Parietal lobe (tissue), 2 donors: ENCODE results near the gene HLA-DRB1. TPM values are rescaled to one million over a fixed set of nuclear protein-coding genes. Genes with fewer than 3 reads are reported as not detected.

Experiments
- small RNA-seq: library from RNA; depleted of rRNA; stranded (forward); fragments of <200 nt; gene quantifications from one replicate; pipeline ENCODE3, GENCODE V24; 2014; ENCODE audit warnings: low replicate concordance
- total RNA-seq: library from RNA; depleted of rRNA; stranded (reverse); fragments of >200 nt; gene quantifications from one replicate; pipeline ENCODE4 v1.2.3, GENCODE V29; 2014

HLA-DRB1 gene
- total RNA-seq, result 1.6 TPM

GRCh38 chr6:32589596-32590449, at the start of gene HLA-DRB1:
Gene HLA-DRB1 (minus strand): TSS chr6:32589848. CDS start chr6:32589742, 106 bp downstream.

GRCh38 chr6:32637219-32637880, 47.7 kb upstream of the HLA-DRB1 start, which contains the start of gene HLA-DQA1:
Gene HLA-DQA1 (plus strand): TSS chr6:32637406. CDS start chr6:32637459, 53 bp downstream.

GRCh38 chr6:32529697-32530430, 59.8 kb downstream of the HLA-DRB1 start, which contains the start of gene HLA-DRB5:
Gene HLA-DRB5 (minus strand): TSS chr6:32530287. CDS start chr6:32530224, 63 bp downstream.

Small RNA genes within 50 kb of the gene (small RNA-seq; reads per million reads assigned to genes)
- not detected for gene RNU1-61P

Other genes with a start within 250 kb of the HLA-DRB1 start
- gene TSBP1, start 217.9 kb downstream of the HLA-DRB1 start, total RNA-seq, result not detected
- gene BTNL2, start 182.7 kb downstream of the HLA-DRB1 start, total RNA-seq, result not detected
- gene HLA-DRA, start 150.0 kb downstream of the HLA-DRB1 start, total RNA-seq, result 2.2 TPM
- not detected for gene HLA-DRB5, start 59.6 kb downstream of the HLA-DRB1 start, total RNA-seq
- not detected for gene HLA-DQA1, start 47.6 kb upstream of the HLA-DRB1 start, total RNA-seq
- 0.63 TPM for gene HLA-DQB1, start 76.8 kb upstream of the HLA-DRB1 start, total RNA-seq
- not detected for gene HLA-DQA2, start 151.5 kb upstream of the HLA-DRB1 start, total RNA-seq
- not detected for gene HLA-DQB2, start 173.7 kb upstream of the HLA-DRB1 start, total RNA-seq
- gene HLA-DOB, start 227.2 kb upstream of the HLA-DRB1 start, total RNA-seq, result not detected
- 8.8 TPM for gene TAP2, start 248.9 kb upstream of the HLA-DRB1 start, total RNA-seq